SHP77 treated with DMSO at 0.1 percent for 48 hours (cell line): Measurements from ENCODE around the gene DGKG.
A peak's percentile ranks its signal among the peaks of the same experiment; 100 is the strongest.

Source experiments
- DNase-seq: peaks from one replicate; lab custom pipeline; 2025; lab: John Stamatoyannopoulos, UW

DGKG gene

DNA sequence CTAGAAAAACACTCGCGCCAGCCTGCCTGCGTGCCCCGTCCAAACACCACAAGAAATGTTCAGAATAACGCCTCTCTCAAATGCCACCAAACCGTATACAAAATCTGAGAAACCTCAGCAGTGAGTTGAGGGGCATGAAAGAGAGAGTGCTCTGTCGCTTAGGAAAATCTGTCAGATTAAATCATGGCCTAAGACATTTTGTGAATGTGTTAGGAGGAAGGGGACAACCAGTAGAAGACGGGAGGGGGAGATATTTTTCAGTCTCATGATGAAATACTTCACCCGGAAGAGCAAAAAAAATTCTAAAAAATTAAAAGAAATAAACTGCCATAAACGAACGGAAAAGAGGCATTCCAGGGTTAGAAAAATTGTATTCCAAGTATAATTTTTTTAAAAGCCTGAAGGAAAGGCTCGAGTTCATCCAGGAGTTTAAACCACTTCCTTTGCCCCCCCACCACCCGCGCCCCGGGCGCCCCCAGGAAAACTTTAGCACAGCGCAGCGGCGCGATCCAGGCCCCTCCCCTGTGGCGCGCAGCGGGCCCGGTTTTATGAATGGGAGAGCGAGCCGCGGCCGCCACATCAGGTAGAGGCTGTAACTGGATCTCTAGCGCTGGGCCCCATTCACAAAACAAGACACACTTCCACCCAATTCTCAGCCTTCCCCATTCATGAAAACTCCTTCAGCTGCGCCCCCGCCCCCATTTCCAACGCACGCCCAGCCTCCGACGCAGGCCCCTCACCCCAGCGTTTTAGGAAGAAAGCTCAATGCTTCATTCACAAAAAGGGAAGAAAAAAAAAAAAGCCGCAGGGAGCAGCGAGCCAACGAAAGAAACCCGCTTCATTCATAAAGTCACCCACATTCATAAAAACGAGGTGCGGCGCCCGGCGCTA lies 254.6 kb downstream of the DGKG start:
- peak; percentile 20 for DNase-seq

DNA sequence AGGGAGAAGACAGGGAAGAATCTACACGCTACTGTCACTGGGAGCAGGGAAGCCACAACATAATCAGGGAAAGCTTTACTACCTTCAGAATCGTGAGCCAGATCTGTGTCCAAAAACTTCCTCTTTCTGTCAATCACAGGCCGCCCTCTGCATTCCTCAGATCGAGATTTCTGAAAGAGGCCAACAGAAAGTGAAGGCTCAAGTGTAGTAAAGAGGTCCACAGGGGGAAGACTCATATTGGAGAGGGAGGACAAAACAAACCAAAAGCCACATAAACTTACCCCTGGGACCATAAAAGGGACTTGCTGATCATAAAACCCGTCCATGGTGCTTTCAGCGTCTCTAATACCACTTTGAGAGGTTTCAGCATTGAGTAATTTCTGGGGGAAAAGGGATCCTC lies 256.5 kb downstream of the DGKG start:
- no peak for DNase-seq

DNA sequence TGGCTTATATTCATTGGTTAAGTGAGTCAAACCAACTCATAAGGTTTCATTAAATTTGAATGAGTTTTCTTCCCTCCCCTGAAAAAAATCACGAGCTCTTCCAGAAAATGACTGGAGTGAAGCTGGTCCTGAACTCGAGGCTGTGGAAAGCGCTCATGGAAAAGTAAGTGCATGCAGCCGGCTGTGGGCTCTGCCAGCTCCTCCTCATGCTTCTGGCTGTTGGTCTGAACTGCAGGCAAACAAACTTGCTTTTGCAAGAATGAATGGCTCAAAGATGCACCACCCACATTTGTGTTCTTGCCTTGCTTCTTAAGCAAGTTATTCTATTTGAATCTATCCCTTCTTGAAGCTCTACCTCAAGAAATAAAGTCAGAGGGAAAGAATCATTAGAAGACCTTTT lies 259.3 kb downstream of the DGKG start:
- DNase-seq, result no peak

DNA sequence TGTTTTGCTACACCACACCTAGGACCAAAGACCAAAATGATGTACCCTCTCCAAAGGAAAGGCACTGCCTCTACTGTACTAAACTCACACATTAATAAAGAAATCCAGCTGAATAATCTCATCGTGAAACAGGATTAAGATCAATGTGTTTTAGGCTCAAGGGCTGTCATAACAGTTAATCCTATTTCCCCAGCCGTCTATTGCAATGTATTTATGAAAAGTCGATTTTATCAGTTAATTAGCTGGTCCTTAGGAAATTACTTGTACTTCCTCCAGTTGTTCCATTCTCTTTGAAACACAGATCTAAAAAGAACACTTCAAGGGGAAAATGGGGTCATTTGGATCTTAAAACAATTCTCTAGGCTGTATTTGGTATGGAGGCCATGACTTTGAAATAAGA lies 261.6 kb downstream of the DGKG start:
- DNase-seq, result no peak

DNA sequence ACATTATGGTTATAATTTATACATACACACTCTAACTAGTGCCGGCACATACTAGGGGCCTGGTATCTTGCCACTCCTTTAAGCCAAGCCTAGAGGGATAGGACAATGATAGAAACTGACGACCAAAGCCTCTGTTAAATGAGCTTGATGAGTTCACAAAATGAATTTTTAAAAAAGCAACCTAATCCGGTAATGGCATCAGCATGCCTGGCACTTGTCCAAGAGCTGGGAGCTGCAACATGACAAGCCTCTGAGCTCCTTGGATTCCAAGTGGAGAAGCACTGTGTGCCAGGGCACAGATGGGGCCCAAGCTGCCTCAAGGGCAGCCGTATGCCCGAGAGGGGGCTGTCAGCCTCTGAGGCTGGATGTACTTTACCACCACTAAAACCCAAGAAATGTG lies 262.9 kb downstream of the DGKG start:
- DNase-seq, result no peak

DNA sequence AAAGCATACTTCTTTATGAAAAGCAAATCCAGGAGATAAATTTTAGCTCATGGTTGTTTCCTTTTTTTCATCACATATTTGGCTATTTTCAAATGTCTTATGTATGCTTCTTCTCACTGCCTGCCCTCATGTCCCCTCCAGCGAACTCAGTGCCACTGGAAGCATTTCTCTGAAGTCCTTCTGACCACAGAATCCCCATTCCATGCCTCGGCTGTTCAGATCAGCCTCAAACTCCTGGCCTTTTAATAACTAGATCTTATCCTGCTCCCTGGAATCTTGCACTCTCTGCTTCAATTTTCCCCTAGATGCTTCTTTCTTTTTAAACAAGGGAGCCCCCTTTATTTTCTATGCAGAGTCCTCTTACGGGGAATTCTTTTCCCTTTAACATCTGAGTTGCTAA lies 263.3 kb downstream of the DGKG start:
- no peak for DNase-seq

DNA sequence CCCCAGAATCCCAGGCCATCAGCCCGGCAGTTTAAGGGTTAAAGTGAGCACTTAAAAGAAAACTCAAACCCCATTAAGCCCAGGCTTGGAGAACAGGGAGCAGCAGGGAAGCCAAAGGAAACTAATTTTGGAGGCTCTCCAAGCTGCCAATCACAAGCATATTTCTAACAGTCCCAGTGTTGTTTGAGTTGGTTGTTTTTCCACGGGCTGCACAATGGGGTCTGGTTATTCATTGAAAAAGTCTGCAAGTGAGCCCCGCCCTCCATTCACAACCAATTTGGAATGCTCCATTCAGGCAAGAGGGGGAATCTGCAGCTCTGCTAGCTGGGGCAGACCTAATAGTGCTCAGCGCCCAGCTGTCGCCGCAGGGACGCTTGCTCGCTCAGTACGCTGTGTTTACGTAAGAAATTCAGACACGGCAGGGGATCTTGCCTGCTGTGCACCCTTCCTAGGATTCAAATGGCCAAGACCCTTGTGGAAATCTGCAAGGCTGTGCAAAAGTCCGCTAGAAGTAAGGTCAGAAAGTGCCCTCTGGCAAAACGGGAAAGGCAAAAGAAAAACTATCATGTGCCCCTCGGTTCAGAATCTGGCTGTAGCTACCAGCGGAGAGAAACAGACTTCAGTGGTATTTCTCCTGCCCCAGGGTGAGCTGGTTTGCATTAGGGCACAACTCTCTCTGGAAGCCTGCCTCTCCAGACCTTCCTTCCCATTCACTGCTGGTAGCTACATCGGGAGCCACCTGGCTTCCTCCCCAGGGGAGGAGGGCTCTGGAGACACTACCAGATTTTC lies 264.2 kb downstream of the DGKG start:
- peak; percentile 82 for DNase-seq

DNA sequence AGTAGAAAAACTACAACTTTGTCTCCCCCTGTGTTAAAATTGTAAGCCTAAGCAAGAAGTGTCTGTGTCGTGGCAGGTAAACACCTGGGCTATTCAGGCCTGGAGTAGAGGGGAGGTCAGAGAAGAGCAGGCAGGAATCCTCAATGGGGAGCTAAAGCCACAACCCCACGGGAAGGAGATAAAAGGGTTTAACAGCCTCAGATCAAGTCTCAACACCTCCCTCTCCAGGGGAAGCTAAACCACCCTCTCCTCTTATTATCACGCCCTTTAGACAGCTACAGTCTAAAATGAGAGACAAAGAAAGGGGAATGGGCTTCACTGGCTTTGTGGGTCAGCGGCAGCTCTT lies 264.7 kb downstream of the DGKG start:
- no peak for DNase-seq
